Astrocyte (in vitro differentiated cells and primary cell): ENCODE data around the gene SEC22C. TPM values are rescaled to one million over a fixed set of nuclear protein-coding genes. Genes with fewer than 3 reads are reported as not detected.

Experiments
- DNase-seq: peaks from one replicate; pipeline ENCODE4 v3.0.0-alpha.2; 2010; ENCODE audit warnings: low read depth
- FAIRE-seq: peaks from 2 replicates; lab custom pipeline; 2011; peaks lifted over from hg19 to GRCh38; lab: Jason Lieb, UNC
- H2AFZ ChIP-seq: 2 replicates; pipeline ENCODE4 v1.6.0; 2012; ENCODE audit warnings: low read depth, low read length, inconsistent platforms
- H3K27ac ChIP-seq: 2 replicates; pipeline ENCODE4 v1.5.1; 2011; ENCODE audit warnings: low read depth, low read length, inconsistent platforms
- H3K27me3 ChIP-seq: 2 replicates; pipeline ENCODE4 v1.6.0; 2011; ENCODE audit warnings: low read length, inconsistent platforms; ENCODE audit not compliant: insufficient read depth
- H3K36me3 ChIP-seq: 2 replicates; pipeline ENCODE4 v1.5.1; 2011; ENCODE audit warnings: low read length, inconsistent platforms; ENCODE audit not compliant: insufficient read depth
- H3K4me1 ChIP-seq: 2 replicates; pipeline ENCODE4 v1.5.1; 2011; ENCODE audit warnings: low read length, inconsistent platforms; ENCODE audit not compliant: insufficient read depth
- H3K4me2 ChIP-seq: 2 replicates; pipeline ENCODE4 v1.6.0; 2012; ENCODE audit warnings: low read length, inconsistent platforms
- H3K4me3 ChIP-seq: 2 replicates; pipeline ENCODE4 v1.5.1; 2011; ENCODE audit warnings: low read depth, mild to moderate bottlenecking, low read length, inconsistent platforms; ENCODE audit not compliant: insufficient read depth
- H3K79me2 ChIP-seq: 2 replicates; pipeline ENCODE4 v1.6.0; 2012; ENCODE audit warnings: mild to moderate bottlenecking, low read length, inconsistent platforms; ENCODE audit not compliant: insufficient read depth
- H3K9ac ChIP-seq: 2 replicates; pipeline ENCODE4 v1.6.0; 2012; ENCODE audit warnings: mild to moderate bottlenecking, low read length, inconsistent platforms
- H3K9me3 ChIP-seq: 2 replicates; pipeline ENCODE4 v1.5.1; 2012; ENCODE audit warnings: low read depth, mild to moderate bottlenecking, low read length, inconsistent platforms; ENCODE audit not compliant: insufficient read depth
- H4K20me1 ChIP-seq: 2 replicates; pipeline ENCODE4 v1.6.0; 2012; ENCODE audit warnings: low read length, inconsistent platforms; ENCODE audit not compliant: insufficient read depth
- H3K27ac Mint-ChIP-seq: one replicate; pipeline ENCODE4 v1.8.0; 2021; ENCODE audit warnings: mild to moderate bottlenecking, mixed read lengths; ENCODE audit not compliant: unreplicated experiment
- H3K27me3 Mint-ChIP-seq: one replicate; pipeline ENCODE4 v1.8.0; 2021; ENCODE audit warnings: low read depth, mixed read lengths; ENCODE audit not compliant: unreplicated experiment
- H3K36me3 Mint-ChIP-seq: one replicate; pipeline ENCODE4 v1.8.0; 2021; ENCODE audit warnings: low read depth, mixed read lengths; ENCODE audit not compliant: unreplicated experiment
- H3K4me1 Mint-ChIP-seq: one replicate; pipeline ENCODE4 v1.8.0; 2021; ENCODE audit warnings: low read depth, mixed read lengths; ENCODE audit not compliant: unreplicated experiment
- H3K4me3 Mint-ChIP-seq: one replicate; pipeline ENCODE4 v1.8.0; 2021; ENCODE audit warnings: mild to moderate bottlenecking, moderate library complexity, mixed read lengths; ENCODE audit not compliant: unreplicated experiment
- H3K9me3 Mint-ChIP-seq: one replicate; pipeline ENCODE4 v1.8.0; 2021; ENCODE audit warnings: mild to moderate bottlenecking, mixed read lengths; ENCODE audit not compliant: unreplicated experiment
- CTCF ChIP-seq: IDR thresholded peaks from 2 replicates; pipeline ENCODE4 v1.5.1; 2011; ENCODE audit warnings: low read depth, mild to moderate bottlenecking, inconsistent platforms, low read length, moderate library complexity; ENCODE audit not compliant: insufficient read depth
- EZH2 ChIP-seq: IDR thresholded peaks from 2 replicates; pipeline ENCODE4 v1.6.1; 2012; ENCODE audit warnings: mild to moderate bottlenecking, low read length, inconsistent platforms; ENCODE audit not compliant: insufficient read depth
- total RNA-seq: library from RNA; stranded (reverse); gene quantifications from 2 replicates; pipeline ENCODE4 v1.2.1, GENCODE V29; 2021

SEC22C gene
- total RNA-seq, 1 donor from 2014 or later: 37.4 TPM

GRCh38 chr3:42514876-42515275 is 66.9 kb downstream of the SEC22C start:
- Mint-ChIP-seq H3K4me1 (no peaks in the 10 kb centered on the region), H3K4me3 (no peak overlapping the region), H3K27me3 (peaks cover 30% of the 10 kb centered on the region), H3K36me3 (no peaks in the 10 kb centered on the region), H3K9me3 (peaks cover 3% of the 10 kb centered on the region), H3K27ac (no peak overlapping the region)
- Histone ChIP-seq H3K27ac (no peak overlapping the region), H3K79me2 (no peaks in the 10 kb centered on the region), H3K4me2 (no peak overlapping the region), H3K9me3 (no peaks in the 10 kb centered on the region), H3K4me1 (no peaks in the 10 kb centered on the region), H4K20me1 (no peaks in the 10 kb centered on the region), H3K36me3 (no peaks in the 10 kb centered on the region), H3K27me3 (peaks cover 7% of the 10 kb centered on the region), H3K9ac (no peak overlapping the region), H2AFZ (no peak overlapping the region), H3K4me3 (no peak overlapping the region)
- no peak for TF ChIP-seq EZH2
- no peak for TF ChIP-seq CTCF
- FAIRE-seq: no peak
- no peak for DNase-seq

- Histone ChIP-seq H3K36me3 (no peaks in the 10 kb centered on the region), H3K4me1 (no peaks in the 10 kb centered on the region)
- no peak overlapping the region for H3K4me3 Mint-ChIP-seq
Measured at GRCh38 chr3:42513521-42513920, 68.2 kb downstream of the SEC22C start.

More at GRCh38 chr3:42513521-42513920, 68.2 kb downstream of the SEC22C start:
- TF ChIP-seq EZH2: no peak
- no peak for TF ChIP-seq CTCF
- H2AFZ ChIP-seq: no peak overlapping the region
- FAIRE-seq (no peak), DNase-seq (no peak)
- no peaks in the 10 kb centered on the region for H3K9me3 ChIP-seq
- Mint-ChIP-seq H3K4me1 (no peaks in the 10 kb centered on the region), H3K27me3 (peaks cover 39% of the 10 kb centered on the region), H3K27ac (no peak overlapping the region), H3K9me3 (peaks cover 3% of the 10 kb centered on the region), H3K36me3 (no peaks in the 10 kb centered on the region)
- peaks cover 12% of the 10 kb centered on the region for H3K27me3 ChIP-seq
- no peaks in the 10 kb centered on the region for H4K20me1 ChIP-seq
- H3K4me3 ChIP-seq: no peak overlapping the region
- H3K9ac ChIP-seq: no peak overlapping the region
- H3K79me2 ChIP-seq: no peaks in the 10 kb centered on the region
- H3K27ac ChIP-seq: no peak overlapping the region
- H3K4me2 ChIP-seq: no peak overlapping the region
